NT2/D1 (cell line): ENCODE results near the gene PKD2.

ENCODE experiments used
- YY1 ChIP-seq: IDR thresholded peaks from 2 replicates; pipeline ENCODE4 v1.6.1; 2011; ENCODE audit not compliant: insufficient read length, insufficient read depth
- ZNF274 ChIP-seq: IDR thresholded peaks from 2 replicates; pipeline ENCODE4 v1.6.1; 2011; ENCODE audit warnings: mild to moderate bottlenecking, low read depth, low read length

GRCh38 chr4:88060431-88060830 lies 53.0 kb downstream of the PKD2 start:
- TF ChIP-seq ZNF274 (no peak), YY1 (no peak)
